Neural cell (in vitro differentiated cells): Measurements from ENCODE around the gene GLB1L2. TPM values are rescaled to one million over a fixed set of nuclear protein-coding genes. Genes with fewer than 3 reads are reported as not detected.

Experiments used
- H2AFZ ChIP-seq: fragments of 200-600, 300-800 bp; sonication (generic), shearing (Covaris generic); 2 replicates; pipeline ENCODE4 v1.6.0; 2014; ENCODE audit warnings: low read depth, mild to moderate bottlenecking, antibody characterized with exemption, low read length, moderate library complexity
- H3F3A ChIP-seq: fragments of 200-600 bp; shearing (Covaris generic); 2 replicates; pipeline ENCODE4 v1.6.1; 2016; ENCODE audit warnings: mild to moderate bottlenecking, moderate library complexity, mixed read lengths, antibody characterized with exemption, low read length; ENCODE audit not compliant: insufficient read depth, poor library complexity, severe bottlenecking
- H3K27ac ChIP-seq: fragments of 200-600, 300-800 bp; sonication (generic), shearing (Covaris generic); 2 replicates; pipeline ENCODE4 v1.5.1; 2014; ENCODE audit warnings: mild to moderate bottlenecking, low read length, moderate library complexity
- H3K27me3 ChIP-seq: fragments of 300-800, 200-600 bp; sonication (generic), shearing (Covaris generic); 2 replicates; pipeline ENCODE4 v1.6.0; 2014; ENCODE audit warnings: mild to moderate bottlenecking, low read depth, low read length, moderate library complexity; ENCODE audit not compliant: insufficient read depth
- H3K36me3 ChIP-seq: fragments of 300-800, 200-600 bp; sonication (generic), shearing (Covaris generic); 2 replicates; pipeline ENCODE4 v1.5.1; 2014; ENCODE audit warnings: mild to moderate bottlenecking, antibody characterized with exemption, low read length, moderate library complexity; ENCODE audit not compliant: insufficient read depth
- H3K4me2 ChIP-seq: fragments of 300-800, 200-600 bp; sonication (generic), shearing (Covaris generic); 2 replicates; pipeline ENCODE4 v1.6.0; 2014; ENCODE audit warnings: mild to moderate bottlenecking, low read length
- H3K4me3 ChIP-seq: fragments of 300-800, 200-600 bp; sonication (generic), shearing (Covaris generic); 2 replicates; pipeline ENCODE4 v1.5.1; 2014; ENCODE audit warnings: mild to moderate bottlenecking, low read length, moderate library complexity
- H3K79me2 ChIP-seq: fragments of 200-600 bp; shearing (Covaris generic); replicated peaks from 2 replicates; pipeline ENCODE4 v1.6.0; 2014; ENCODE audit warnings: mild to moderate bottlenecking, low read length, moderate library complexity; ENCODE audit not compliant: insufficient read depth
- H3K9ac ChIP-seq: fragments of 300-800, 200-600 bp; sonication (generic), shearing (Covaris generic); 2 replicates; pipeline ENCODE4 v1.6.1; 2016; ENCODE audit warnings: mild to moderate bottlenecking, low read length, mixed read lengths
- H3K9me2 ChIP-seq: fragments of 200-600 bp; shearing (Covaris generic); 2 replicates; pipeline ENCODE4 v1.6.1; 2016; ENCODE audit warnings: mild to moderate bottlenecking, low read length, mixed read lengths; ENCODE audit not compliant: insufficient read depth
- H3K9me3 ChIP-seq: fragments of 200-600, 300-800 bp; sonication (generic), shearing (Covaris generic); 2 replicates; pipeline ENCODE4 v1.6.1; 2016; ENCODE audit warnings: mild to moderate bottlenecking, mixed run types, low read length, moderate library complexity, mixed read lengths
- H4K20me1 ChIP-seq: fragments of 200-600 bp; shearing (Covaris generic); 2 replicates; pipeline ENCODE4 v1.6.1; 2016; ENCODE audit warnings: mild to moderate bottlenecking, mixed run types; ENCODE audit not compliant: insufficient read depth
- EP300 ChIP-seq: fragments of 450-650 bp; conservative IDR thresholded peaks from 2 replicates; pipeline ENCODE4 v1.6.1; 2014; ENCODE audit warnings: antibody characterized with exemption, mild to moderate bottlenecking, moderate library complexity; ENCODE audit not compliant: poor library complexity, severe bottlenecking
- EZH2 ChIP-seq: fragments of 200-600, 300-800 bp; shearing (Covaris generic), sonication (generic); IDR thresholded peaks from 2 replicates; pipeline ENCODE4 v1.6.1; 2014; ENCODE audit warnings: antibody characterized with exemption, low read length, borderline replicate concordance, mild to moderate bottlenecking; ENCODE audit not compliant: insufficient read depth, poor library complexity, severe bottlenecking
- MXI1 ChIP-seq: fragments of 450-650 bp; conservative IDR thresholded peaks from 2 replicates; pipeline ENCODE4 v1.6.1; 2014; ENCODE audit warnings: antibody characterized with exemption, mild to moderate bottlenecking; ENCODE audit not compliant: poor library complexity, severe bottlenecking
- POLR2AphosphoS5 ChIP-seq: IDR thresholded peaks from 2 replicates; pipeline ENCODE4 v1.6.1; 2012
- RAD21 ChIP-seq: fragments of 450-650 bp; conservative IDR thresholded peaks from 2 replicates; pipeline ENCODE4 v1.6.1; 2014; ENCODE audit warnings: antibody characterized with exemption, mild to moderate bottlenecking, moderate library complexity
- SMC3 ChIP-seq: fragments of 450-650 bp; conservative IDR thresholded peaks from 2 replicates; pipeline ENCODE4 v1.6.1; 2014; ENCODE audit warnings: antibody characterized with exemption, mild to moderate bottlenecking, moderate library complexity; ENCODE audit not compliant: poor library complexity
- TAF1 ChIP-seq: IDR thresholded peaks from 2 replicates; pipeline ENCODE4 v1.6.1; 2012; ENCODE audit warnings: low read depth
- polyA plus RNA-seq: library from polyadenylated mRNA; depleted of rRNA; stranded (reverse); fragments of >200 nt; gene quantifications from 2 replicates; pipeline ENCODE4 v1.2.3, GENCODE V29; 2014
- TF ChIP-seq, protein P1 (sequence below): fragments of 450-650 bp; IDR thresholded peaks from 2 replicates; pipeline ENCODE4 v1.5.1; 2014; ENCODE audit warnings: antibody characterized with exemption, mild to moderate bottlenecking, moderate library complexity; ENCODE audit not compliant: poor library complexity, severe bottlenecking
- TF ChIP-seq, protein P2 (sequence below): IDR thresholded peaks from 2 replicates; pipeline ENCODE4 v1.6.1; 2012; ENCODE audit warnings: borderline replicate concordance

The GLB1L2 gene
- polyA plus RNA-seq, 1 donor from 2014 or later, result 1.6 TPM

DNA sequence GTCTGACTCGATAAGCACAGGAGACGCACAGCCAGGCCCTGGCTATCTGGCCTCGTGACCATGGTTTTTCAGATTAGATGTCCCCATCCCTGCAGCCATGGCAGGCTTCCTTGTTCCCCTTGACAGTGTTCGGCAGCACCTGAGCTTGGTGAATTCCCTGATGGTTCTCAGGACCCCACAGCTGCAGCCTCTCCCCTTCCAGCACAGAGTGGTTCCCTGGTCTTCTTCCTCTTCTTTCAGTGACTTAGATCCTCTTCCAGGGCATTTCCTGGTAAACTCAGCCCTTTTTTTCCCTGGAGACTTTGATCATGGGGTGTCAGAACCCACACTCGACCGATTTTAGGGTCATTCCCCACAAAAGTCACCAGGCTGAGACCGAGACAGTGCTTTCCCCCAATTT, 41.1 kb upstream of the GLB1L2 start:
- no peaks in the 10 kb centered on the region for H3K36me3 ChIP-seq
- no peaks in the 10 kb centered on the region for H3F3A ChIP-seq
- H3K4me3 ChIP-seq, result no peak overlapping the region
- H3K79me2 ChIP-seq, result no peaks in the 10 kb centered on the region
- H3K9ac ChIP-seq, result no peak overlapping the region
- no peak overlapping the region for H3K4me2 ChIP-seq
- no peaks in the 10 kb centered on the region for H3K9me3 ChIP-seq
- no peak overlapping the region for H3K27ac ChIP-seq
- no peak for TF ChIP-seq MXI1
- TF ChIP-seq POLR2AphosphoS5, result no peak
- no peak for TF ChIP-seq SMC3
- TF ChIP-seq, protein P1, sequence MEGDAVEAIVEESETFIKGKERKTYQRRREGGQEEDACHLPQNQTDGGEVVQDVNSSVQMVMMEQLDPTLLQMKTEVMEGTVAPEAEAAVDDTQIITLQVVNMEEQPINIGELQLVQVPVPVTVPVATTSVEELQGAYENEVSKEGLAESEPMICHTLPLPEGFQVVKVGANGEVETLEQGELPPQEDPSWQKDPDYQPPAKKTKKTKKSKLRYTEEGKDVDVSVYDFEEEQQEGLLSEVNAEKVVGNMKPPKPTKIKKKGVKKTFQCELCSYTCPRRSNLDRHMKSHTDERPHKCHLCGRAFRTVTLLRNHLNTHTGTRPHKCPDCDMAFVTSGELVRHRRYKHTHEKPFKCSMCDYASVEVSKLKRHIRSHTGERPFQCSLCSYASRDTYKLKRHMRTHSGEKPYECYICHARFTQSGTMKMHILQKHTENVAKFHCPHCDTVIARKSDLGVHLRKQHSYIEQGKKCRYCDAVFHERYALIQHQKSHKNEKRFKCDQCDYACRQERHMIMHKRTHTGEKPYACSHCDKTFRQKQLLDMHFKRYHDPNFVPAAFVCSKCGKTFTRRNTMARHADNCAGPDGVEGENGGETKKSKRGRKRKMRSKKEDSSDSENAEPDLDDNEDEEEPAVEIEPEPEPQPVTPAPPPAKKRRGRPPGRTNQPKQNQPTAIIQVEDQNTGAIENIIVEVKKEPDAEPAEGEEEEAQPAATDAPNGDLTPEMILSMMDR, result no peak
- TF ChIP-seq EP300, result no peak
- TF ChIP-seq, protein P2, sequence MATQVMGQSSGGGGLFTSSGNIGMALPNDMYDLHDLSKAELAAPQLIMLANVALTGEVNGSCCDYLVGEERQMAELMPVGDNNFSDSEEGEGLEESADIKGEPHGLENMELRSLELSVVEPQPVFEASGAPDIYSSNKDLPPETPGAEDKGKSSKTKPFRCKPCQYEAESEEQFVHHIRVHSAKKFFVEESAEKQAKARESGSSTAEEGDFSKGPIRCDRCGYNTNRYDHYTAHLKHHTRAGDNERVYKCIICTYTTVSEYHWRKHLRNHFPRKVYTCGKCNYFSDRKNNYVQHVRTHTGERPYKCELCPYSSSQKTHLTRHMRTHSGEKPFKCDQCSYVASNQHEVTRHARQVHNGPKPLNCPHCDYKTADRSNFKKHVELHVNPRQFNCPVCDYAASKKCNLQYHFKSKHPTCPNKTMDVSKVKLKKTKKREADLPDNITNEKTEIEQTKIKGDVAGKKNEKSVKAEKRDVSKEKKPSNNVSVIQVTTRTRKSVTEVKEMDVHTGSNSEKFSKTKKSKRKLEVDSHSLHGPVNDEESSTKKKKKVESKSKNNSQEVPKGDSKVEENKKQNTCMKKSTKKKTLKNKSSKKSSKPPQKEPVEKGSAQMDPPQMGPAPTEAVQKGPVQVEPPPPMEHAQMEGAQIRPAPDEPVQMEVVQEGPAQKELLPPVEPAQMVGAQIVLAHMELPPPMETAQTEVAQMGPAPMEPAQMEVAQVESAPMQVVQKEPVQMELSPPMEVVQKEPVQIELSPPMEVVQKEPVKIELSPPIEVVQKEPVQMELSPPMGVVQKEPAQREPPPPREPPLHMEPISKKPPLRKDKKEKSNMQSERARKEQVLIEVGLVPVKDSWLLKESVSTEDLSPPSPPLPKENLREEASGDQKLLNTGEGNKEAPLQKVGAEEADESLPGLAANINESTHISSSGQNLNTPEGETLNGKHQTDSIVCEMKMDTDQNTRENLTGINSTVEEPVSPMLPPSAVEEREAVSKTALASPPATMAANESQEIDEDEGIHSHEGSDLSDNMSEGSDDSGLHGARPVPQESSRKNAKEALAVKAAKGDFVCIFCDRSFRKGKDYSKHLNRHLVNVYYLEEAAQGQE, result no peak
- no peak for TF ChIP-seq RAD21
- no peaks in the 10 kb centered on the region for H3K27me3 ChIP-seq
- no peaks in the 10 kb centered on the region for H4K20me1 ChIP-seq
- no peak overlapping the region for H2AFZ ChIP-seq
- H3K9me2 ChIP-seq, result no peaks in the 10 kb centered on the region

DNA sequence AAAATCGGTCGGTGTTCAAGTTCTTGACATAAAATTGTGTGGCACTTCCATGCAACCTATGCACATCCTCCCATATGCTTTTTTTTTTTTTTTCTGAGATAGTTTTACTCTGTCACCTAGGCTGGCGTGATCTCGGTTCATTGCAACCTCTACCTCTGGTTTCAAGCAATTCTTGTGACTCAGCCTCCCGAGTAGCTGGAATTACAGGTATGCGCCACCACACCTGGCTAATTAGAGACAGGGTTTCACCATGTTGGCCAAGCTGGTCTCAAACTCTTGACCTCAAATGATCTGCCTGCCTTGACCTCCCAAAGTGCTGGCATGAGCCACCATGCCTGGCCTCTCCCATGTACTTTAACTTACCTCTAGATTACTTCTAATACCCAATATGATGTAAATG, 40.6 kb upstream of the GLB1L2 start:
- no peaks in the 10 kb centered on the region for H4K20me1 ChIP-seq

More for the DNA sequence above, 40.6 kb upstream of the GLB1L2 start:
- Histone ChIP-seq H3K27me3 (no peaks in the 10 kb centered on the region), H3K36me3 (no peaks in the 10 kb centered on the region), H3F3A (no peaks in the 10 kb centered on the region), H2AFZ (no peak overlapping the region), H3K9me3 (no peaks in the 10 kb centered on the region), H3K27ac (no peak overlapping the region), H3K79me2 (no peaks in the 10 kb centered on the region), H3K9me2 (no peaks in the 10 kb centered on the region), H3K4me3 (no peak overlapping the region), H3K9ac (no peak overlapping the region), H3K4me2 (no peak overlapping the region)
- no peak for TF ChIP-seq TAF1
- TF ChIP-seq, protein P1, result no peak
- no peak for TF ChIP-seq RAD21
- TF ChIP-seq EZH2, result no peak
- no peak for TF ChIP-seq SMC3
- TF ChIP-seq, protein P2, result no peak
- no peak for TF ChIP-seq POLR2AphosphoS5
- no peak for TF ChIP-seq EP300
- TF ChIP-seq MXI1, result no peak
